HepG2 (cell line): ENCODE results near the gene GRIN2D. TPM values are rescaled to one million over a fixed set of nuclear protein-coding genes. Genes with fewer than 3 reads are reported as not detected.

Experiments used
- DDIT3 ChIP-seq: sonication (generic); formaldehyde crosslinking; IDR thresholded peaks from 2 replicates; pipeline ENCODE4 v1.4.0; 2020; ENCODE audit warnings: mild to moderate bottlenecking, missing genetic modification reagents
- E2F1 ChIP-seq: sonication (generic); formaldehyde crosslinking; IDR thresholded peaks from 2 replicates; pipeline ENCODE4 v1.5.0; 2020; ENCODE audit warnings: missing genetic modification reagents
- IRF2 ChIP-seq: IDR thresholded peaks from 2 replicates; pipeline ENCODE4 v1.6.1; 2018; ENCODE audit warnings: missing genetic modification reagents, missing compliant biosample characterization
- LBX2 ChIP-seq: sonication (generic); formaldehyde crosslinking; IDR thresholded peaks from 2 replicates; pipeline ENCODE4 v1.5.0; 2020; ENCODE audit warnings: missing genetic modification reagents, mild to moderate bottlenecking, borderline replicate concordance
- MIXL1 ChIP-seq: IDR thresholded peaks from 2 replicates; pipeline ENCODE4 v1.6.1; 2016
- PBX2 ChIP-seq: IDR thresholded peaks from 2 replicates; pipeline ENCODE4 v1.6.1; 2016; ENCODE audit warnings: control low read depth
- SETDB1 ChIP-seq: sonication (generic); formaldehyde crosslinking; IDR thresholded peaks from 2 replicates; pipeline ENCODE4 v1.5.1; 2020; ENCODE audit warnings: missing genetic modification reagents, mild to moderate bottlenecking, borderline replicate concordance
- SIX4 ChIP-seq: sonication (generic); formaldehyde crosslinking; IDR thresholded peaks from 2 replicates; pipeline ENCODE4 v1.4.0; 2020; ENCODE audit warnings: missing genetic modification reagents
- SNAI1 ChIP-seq: sonication (generic); formaldehyde crosslinking; IDR thresholded peaks from 2 replicates; pipeline ENCODE4 v1.5.0; 2020; ENCODE audit warnings: mild to moderate bottlenecking, missing genetic modification reagents, borderline replicate concordance
- YY1 ChIP-seq: IDR thresholded peaks from 2 replicates; pipeline ENCODE4 v1.6.1; 2011; ENCODE audit warnings: low read length, low read depth, moderate library complexity, mild to moderate bottlenecking; ENCODE audit not compliant: insufficient read depth, insufficient replicate concordance
- ZHX1 ChIP-seq: sonication (generic); formaldehyde crosslinking; IDR thresholded peaks from 2 replicates; pipeline ENCODE4 v1.8.1; 2022; ENCODE audit warnings: low read depth, mild to moderate bottlenecking, missing genetic modification reagents
- ZNF18 ChIP-seq: sonication (generic); formaldehyde crosslinking; IDR thresholded peaks from 2 replicates; pipeline ENCODE4 v1.8.0; 2022; ENCODE audit warnings: mild to moderate bottlenecking, missing genetic modification reagents; ENCODE audit not compliant: insufficient replicate concordance
- ZNF317 ChIP-seq: sonication (generic); formaldehyde crosslinking; IDR thresholded peaks from 2 replicates; pipeline ENCODE4 v1.5.0; 2020; ENCODE audit warnings: mild to moderate bottlenecking, missing genetic modification reagents
- ZNF333 ChIP-seq: sonication (generic); formaldehyde crosslinking; IDR thresholded peaks from 2 replicates; pipeline ENCODE4 v1.4.0; 2020; ENCODE audit warnings: mild to moderate bottlenecking, missing genetic modification reagents, borderline replicate concordance
- ZNF430 ChIP-seq: sonication (generic); formaldehyde crosslinking; IDR thresholded peaks from 2 replicates; pipeline ENCODE4 v1.9.0; 2021; ENCODE audit warnings: mild to moderate bottlenecking, missing genetic modification reagents
- ZNF441 ChIP-seq: sonication (generic); formaldehyde crosslinking; IDR thresholded peaks from 2 replicates; pipeline ENCODE4 v1.7.0; 2021; ENCODE audit warnings: missing genetic modification reagents, borderline replicate concordance
- ZNF496 ChIP-seq: sonication (generic); formaldehyde crosslinking; IDR thresholded peaks from 2 replicates; pipeline ENCODE4 v1.8.1; 2023; ENCODE audit warnings: mild to moderate bottlenecking, moderate library complexity, missing genetic modification reagents; ENCODE audit not compliant: insufficient replicate concordance
- ZNF547 ChIP-seq: sonication (generic); formaldehyde crosslinking; IDR thresholded peaks from 2 replicates; pipeline ENCODE4 v1.5.1; 2020; ENCODE audit warnings: mild to moderate bottlenecking, missing genetic modification reagents
- ZNF615 ChIP-seq: sonication (generic); formaldehyde crosslinking; IDR thresholded peaks from 2 replicates; pipeline ENCODE4 v1.5.0; 2020; ENCODE audit warnings: mild to moderate bottlenecking, missing genetic modification reagents, borderline replicate concordance
- ZNF616 ChIP-seq: sonication (generic); formaldehyde crosslinking; IDR thresholded peaks from 2 replicates; pipeline ENCODE4 v1.5.0; 2020; ENCODE audit warnings: low read depth, mild to moderate bottlenecking, missing genetic modification reagents
- ZNF839 ChIP-seq: sonication (generic); formaldehyde crosslinking; IDR thresholded peaks from 2 replicates; pipeline ENCODE4 v1.4.0; 2020; ENCODE audit warnings: missing genetic modification reagents, mild to moderate bottlenecking, borderline replicate concordance
- polyA plus RNA-seq, 8 experiments: library from polyadenylated mRNA; depleted of rRNA in 3 of 8; stranded (reverse) in 7 of 8; unstranded in 1 of 8; fragments of >200 nt; fragmentation: Illumina TruSeq in 4 of 8; extraction: Trizol in 4 of 8; gene quantifications; 2 replicates each; pipeline versions ENCODE4 v1.2.1 to v1.2.3, GENCODE V29; 2011 to 2016; ENCODE audit warnings: low read depth in 4 of 8, missing spikeins in 1 of 8, mixed read lengths in 1 of 8; ENCODE audit not compliant: insufficient read depth in 1 of 8
- total RNA-seq, 5 experiments: library from RNA; depleted of rRNA; stranded (reverse); fragments of >200 nt; fragmentation: Illumina TruSeq; extraction: Trizol; gene quantifications; 2 replicates each; pipeline ENCODE4 v1.2.3, GENCODE V29; 2016; ENCODE audit warnings: low read depth in 1 of 5

Gene GRIN2D
- total and polyA plus RNA-seq, 2 of the 13 experiments (the other 11 are each of a cell fraction or from before 2014, with no cell fraction given), result 0.02 to 0.13 TPM

GRCh38 chr19:48391100-48392005 lies 2.1 kb upstream of the GRIN2D start, which contains the start of gene KDELR1 (continued):
- TF ChIP-seq ZNF496 (no peak), YY1 (no peak), ZNF616 (CRISPR knock-in tag) (no peak), IRF2 (CRISPR knock-in tag) (no peak), ZNF333 (CRISPR knock-in tag) (0 out of 2 replicates have a peak, but pooled peaks have one; percentile 22), MIXL1 (no peak), ZNF615 (CRISPR knock-in tag) (no peak), SNAI1 (CRISPR knock-in tag) (no peak), ZNF18 (CRISPR knock-in tag) (peak; percentile 46), SIX4 (CRISPR knock-in tag) (no peak), PBX2 (CRISPR knock-in tag) (no peak), SETDB1 (CRISPR knock-in tag) (no peak), LBX2 (CRISPR knock-in tag) (no peak), ZHX1 (CRISPR knock-in tag) (no peak), ZNF317 (0 out of 2 replicates have a peak, but pooled peaks have one; percentile 14), ZNF430 (CRISPR knock-in tag) (peak; percentile 74; the same call in 1 of the 2 replicates), E2F1 (CRISPR knock-in tag) (no peak), ZNF547 (CRISPR knock-in tag) (0 out of 2 replicates have a peak, but pooled peaks have one; percentile 50), ZNF441 (CRISPR knock-in tag) (no peak; the same call in 1 of the 2 replicates), DDIT3 (no peak), ZNF839 (CRISPR knock-in tag) (no peak)
